Measurements from ENCODE around the gene TBC1D22B. TPM values are rescaled to one million over a fixed set of nuclear protein-coding genes. Genes with fewer than 3 reads are reported as not detected.

The TBC1D22B gene
- total and polyA plus RNA-seq, 9 of the 15 experiments (the other 6 are each of a cell fraction or from before 2014, with no cell fraction given), result 4.8 to 24.2 (median 13.5) TPM

DNA sequence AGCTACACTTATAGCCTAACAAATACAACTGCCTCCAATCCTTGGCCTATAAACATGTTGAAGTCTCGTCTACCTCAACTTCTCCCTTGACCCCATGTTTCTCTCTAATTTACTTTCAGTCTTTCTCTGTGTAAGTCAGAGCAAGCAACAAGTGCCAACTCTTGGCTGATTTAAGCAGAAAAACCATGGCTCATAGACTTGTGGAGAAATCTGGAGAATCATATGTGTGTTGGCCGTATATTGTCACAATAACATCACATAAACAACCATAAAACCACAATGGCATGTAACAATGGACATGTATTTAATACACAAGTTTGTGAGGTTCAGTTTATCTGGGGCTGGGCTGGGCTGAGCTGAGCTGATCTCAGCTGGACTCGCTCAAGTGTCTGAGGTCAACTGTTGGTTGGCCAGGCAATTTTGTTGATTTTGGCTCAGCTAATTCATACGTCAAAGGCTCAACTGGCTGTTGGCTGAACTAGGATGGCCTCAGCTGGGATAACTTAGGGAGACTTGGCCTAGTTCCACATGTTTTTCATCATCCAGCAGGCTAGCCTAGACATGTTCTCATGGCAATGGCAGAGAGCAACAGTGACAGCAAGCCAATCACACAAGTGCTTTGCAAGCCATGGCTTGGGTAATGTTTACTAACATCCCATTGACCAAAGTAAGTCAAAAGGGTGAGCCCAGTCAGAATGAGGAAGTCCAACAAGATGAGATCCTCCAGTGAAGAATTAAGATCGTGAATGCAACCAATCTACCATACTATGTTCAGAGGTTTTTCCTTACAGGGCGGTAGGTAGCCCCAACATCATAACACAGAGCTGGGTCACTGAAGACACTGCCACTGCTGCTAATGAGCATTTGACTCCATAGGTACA is 12.9 kb upstream of the TBC1D22B start (continued):
- no peak for TF ChIP-seq SP1 (CRISPR knock-in tag; IDR thresholded peaks at IDR 0.05)
- TF ChIP-seq, protein P1, sequence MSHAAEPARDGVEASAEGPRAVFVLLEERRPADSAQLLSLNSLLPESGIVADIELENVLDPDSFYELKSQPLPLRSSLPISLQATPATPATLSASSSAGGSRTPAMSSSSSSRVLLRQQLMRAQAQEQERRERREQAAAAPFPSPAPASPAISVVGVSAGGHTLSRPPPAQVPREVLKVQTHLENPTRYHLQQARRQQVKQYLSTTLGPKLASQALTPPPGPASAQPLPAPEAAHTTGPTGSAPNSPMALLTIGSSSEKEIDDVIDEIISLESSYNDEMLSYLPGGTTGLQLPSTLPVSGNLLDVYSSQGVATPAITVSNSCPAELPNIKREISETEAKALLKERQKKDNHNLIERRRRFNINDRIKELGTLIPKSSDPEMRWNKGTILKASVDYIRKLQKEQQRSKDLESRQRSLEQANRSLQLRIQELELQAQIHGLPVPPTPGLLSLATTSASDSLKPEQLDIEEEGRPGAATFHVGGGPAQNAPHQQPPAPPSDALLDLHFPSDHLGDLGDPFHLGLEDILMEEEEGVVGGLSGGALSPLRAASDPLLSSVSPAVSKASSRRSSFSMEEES (CRISPR knock-in tag; IDR thresholded peaks at IDR 0.05), result no peak
- TF ChIP-seq TFAM (CRISPR knock-in tag; conservative IDR thresholded peaks at IDR 0.05), result no peak
- no peak for TF ChIP-seq SRSF7 (optimal IDR thresholded peaks at IDR 0.05; ENCODE audit: low read depth, low read length)
- TF ChIP-seq, protein P2, sequence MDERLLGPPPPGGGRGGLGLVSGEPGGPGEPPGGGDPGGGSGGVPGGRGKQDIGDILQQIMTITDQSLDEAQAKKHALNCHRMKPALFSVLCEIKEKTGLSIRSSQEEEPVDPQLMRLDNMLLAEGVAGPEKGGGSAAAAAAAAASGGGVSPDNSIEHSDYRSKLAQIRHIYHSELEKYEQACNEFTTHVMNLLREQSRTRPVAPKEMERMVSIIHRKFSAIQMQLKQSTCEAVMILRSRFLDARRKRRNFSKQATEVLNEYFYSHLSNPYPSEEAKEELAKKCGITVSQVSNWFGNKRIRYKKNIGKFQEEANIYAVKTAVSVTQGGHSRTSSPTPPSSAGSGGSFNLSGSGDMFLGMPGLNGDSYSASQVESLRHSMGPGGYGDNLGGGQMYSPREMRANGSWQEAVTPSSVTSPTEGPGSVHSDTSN (CRISPR knock-in tag; IDR thresholded peaks at IDR 0.05; ENCODE audit: low read depth), result no peak
- TF ChIP-seq, protein P2 (tag; conservative IDR thresholded peaks at IDR 0.05; ENCODE audit: low read depth), result peak; percentile 76; the same call in 1 of the 2 replicates
- TF ChIP-seq, protein P3, sequence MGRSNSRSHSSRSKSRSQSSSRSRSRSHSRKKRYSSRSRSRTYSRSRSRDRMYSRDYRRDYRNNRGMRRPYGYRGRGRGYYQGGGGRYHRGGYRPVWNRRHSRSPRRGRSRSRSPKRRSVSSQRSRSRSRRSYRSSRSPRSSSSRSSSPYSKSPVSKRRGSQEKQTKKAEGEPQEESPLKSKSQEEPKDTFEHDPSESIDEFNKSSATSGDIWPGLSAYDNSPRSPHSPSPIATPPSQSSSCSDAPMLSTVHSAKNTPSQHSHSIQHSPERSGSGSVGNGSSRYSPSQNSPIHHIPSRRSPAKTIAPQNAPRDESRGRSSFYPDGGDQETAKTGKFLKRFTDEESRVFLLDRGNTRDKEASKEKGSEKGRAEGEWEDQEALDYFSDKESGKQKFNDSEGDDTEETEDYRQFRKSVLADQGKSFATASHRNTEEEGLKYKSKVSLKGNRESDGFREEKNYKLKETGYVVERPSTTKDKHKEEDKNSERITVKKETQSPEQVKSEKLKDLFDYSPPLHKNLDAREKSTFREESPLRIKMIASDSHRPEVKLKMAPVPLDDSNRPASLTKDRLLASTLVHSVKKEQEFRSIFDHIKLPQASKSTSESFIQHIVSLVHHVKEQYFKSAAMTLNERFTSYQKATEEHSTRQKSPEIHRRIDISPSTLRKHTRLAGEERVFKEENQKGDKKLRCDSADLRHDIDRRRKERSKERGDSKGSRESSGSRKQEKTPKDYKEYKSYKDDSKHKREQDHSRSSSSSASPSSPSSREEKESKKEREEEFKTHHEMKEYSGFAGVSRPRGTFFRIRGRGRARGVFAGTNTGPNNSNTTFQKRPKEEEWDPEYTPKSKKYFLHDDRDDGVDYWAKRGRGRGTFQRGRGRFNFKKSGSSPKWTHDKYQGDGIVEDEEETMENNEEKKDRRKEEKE (IDR thresholded peaks at IDR 0.05; ENCODE audit: borderline replicate concordance in 1 of 2, control insufficient read depth in 1 of 2, low read depth in 2 of 2, low read length in 1 of 2), result no peak
- 0 out of 2 replicates have a peak, but pooled peaks have one; percentile 25 for TF ChIP-seq FOXP1 (CRISPR knock-in tag; IDR thresholded peaks at IDR 0.05)
- TF ChIP-seq LARP7 (IDR thresholded peaks at IDR 0.05), result no peak
- no peak for TF ChIP-seq CCNT2 (IDR thresholded peaks at IDR 0.05; ENCODE audit: borderline replicate concordance, extremely low read depth, insufficient read length, low read depth, low read length)
- 0 out of 2 replicates have a peak, but pooled peaks have one; percentile 44 for TF ChIP-seq PYGO2 (tag; IDR thresholded peaks at IDR 0.05)
- TF ChIP-seq, protein P4, sequence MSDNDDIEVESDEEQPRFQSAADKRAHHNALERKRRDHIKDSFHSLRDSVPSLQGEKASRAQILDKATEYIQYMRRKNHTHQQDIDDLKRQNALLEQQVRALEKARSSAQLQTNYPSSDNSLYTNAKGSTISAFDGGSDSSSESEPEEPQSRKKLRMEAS (CRISPR knock-in tag; IDR thresholded peaks at IDR 0.05), result no peak
- peak in 1 of 3 experiments; percentile 34 for TF ChIP-seq YY1 (IDR thresholded peaks at IDR 0.05; ENCODE audit: borderline replicate concordance in 1 of 3, control insufficient read depth in 1 of 3, extremely low read depth in 1 of 3, insufficient read depth in 3 of 3, insufficient read length in 1 of 3, insufficient replicate concordance in 2 of 3, low read depth in 1 of 3, low read length in 2 of 3)
- TF ChIP-seq, protein P5, sequence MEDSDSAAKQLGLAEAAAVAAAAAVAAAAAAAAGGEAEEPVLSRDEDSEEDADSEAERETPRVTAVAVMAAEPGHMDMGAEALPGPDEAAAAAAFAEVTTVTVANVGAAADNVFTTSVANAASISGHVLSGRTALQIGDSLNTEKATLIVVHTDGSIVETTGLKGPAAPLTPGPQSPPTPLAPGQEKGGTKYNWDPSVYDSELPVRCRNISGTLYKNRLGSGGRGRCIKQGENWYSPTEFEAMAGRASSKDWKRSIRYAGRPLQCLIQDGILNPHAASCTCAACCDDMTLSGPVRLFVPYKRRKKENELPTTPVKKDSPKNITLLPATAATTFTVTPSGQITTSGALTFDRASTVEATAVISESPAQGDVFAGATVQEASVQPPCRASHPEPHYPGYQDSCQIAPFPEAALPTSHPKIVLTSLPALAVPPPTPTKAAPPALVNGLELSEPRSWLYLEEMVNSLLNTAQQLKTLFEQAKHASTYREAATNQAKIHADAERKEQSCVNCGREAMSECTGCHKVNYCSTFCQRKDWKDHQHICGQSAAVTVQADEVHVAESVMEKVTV (CRISPR knock-in tag; IDR thresholded peaks at IDR 0.05), result 0 out of 2 replicates have a peak, but pooled peaks have one; percentile 31
